RWPE1 (cell line): Measurements from ENCODE around the gene DNMT3B.

Experiments
- CTCF ChIA-PET: fragments of 350-600 bp; sonication (Branson Sonifier 250); formaldehyde crosslinking; extraction: SDS; loops from one replicate; lab custom pipeline; 2021; lab: Yijun Ruan, JAX
- POLR2A ChIA-PET: fragments of 400-600 bp; formaldehyde crosslinking; extraction: SDS; loops from one replicate; lab custom pipeline; 2020; ENCODE audit warnings: antibody characterized with exemption; ENCODE audit not compliant: low non-redundant PET; lab: Yijun Ruan, JAX
- DNase-seq: peaks from one replicate; pipeline ENCODE4 v3.0.0; 2012; ENCODE audit warnings: low spot score
- H3K27ac ChIP-seq: fragments of 450-650 bp; 2 replicates; pipeline ENCODE4 v1.5.1; 2017
- CTCF ChIP-seq: fragments of 450-650 bp; conservative IDR thresholded peaks from 2 replicates; pipeline ENCODE4 v1.5.1; 2017; ENCODE audit warnings: low read depth, mild to moderate bottlenecking

Gene DNMT3B

GRCh38 chr20:32780278-32780677 lies 18.1 kb downstream of the DNMT3B start:
- ChIA-PET CTCF (interaction anchor here (2.4 to 5.1 kb wide), 2 partner anchors 10 to 106 kb away, joined by 16 to 152 read pairs; partner anchors contain the start of gene C20orf203), POLR2A (no interaction called here)
- no peak for TF ChIP-seq CTCF
- no peak for DNase-seq
- no peak overlapping the region for H3K27ac ChIP-seq

- ChIA-PET POLR2A (no interaction called here), CTCF (interaction anchor here (0.6 to 2.4 kb wide), 3 partner anchors 9 to 315 kb away, joined by 3 to 16 read pairs (median 3); no protein-coding TSS in a partner anchor)
- TF ChIP-seq CTCF, result no peak
Observed at GRCh38 chr20:32780749-32781655, 18.8 kb downstream of the DNMT3B start.

GRCh38 chr20:32784369-32785080 lies 22.3 kb downstream of the DNMT3B start:
- H3K27ac ChIP-seq, result no peak overlapping the region
- no peak for DNase-seq
- ChIA-PET CTCF (interaction anchor here (0.5 to 2.5 kb wide), 7 partner anchors 11 to 312 kb away, joined by 3 to 15 read pairs (median 4); partner anchors contain the start of gene C20orf203), POLR2A (no interaction called here)
- no peak for TF ChIP-seq CTCF

More at GRCh38 chr20:32780749-32781655, 18.8 kb downstream of the DNMT3B start:
- no peak for DNase-seq
- H3K27ac ChIP-seq, result no peak overlapping the region

- no peak overlapping the region for H3K27ac ChIP-seq
- no peak for TF ChIP-seq CTCF
- no peak for DNase-seq
- CTCF ChIA-PET, result no interaction called here
- POLR2A ChIA-PET, result no interaction called here
Observed at GRCh38 chr20:32786059-32786760, 24.0 kb downstream of the DNMT3B start.

- TF ChIP-seq CTCF, result no peak
- H3K27ac ChIP-seq, result no peak overlapping the region
- POLR2A ChIA-PET, result no interaction called here
- CTCF ChIA-PET, result interaction anchor here (1.4 kb wide), 1 partner anchor 9 kb away, joined by 6 read pairs; no protein-coding TSS in a partner anchor
- DNase-seq, result no peak
Observed at GRCh38 chr20:32787168-32787567, 25.0 kb downstream of the DNMT3B start.
